Measurements from ENCODE around the gene ZNF92.
"Not testable (repeated sequence)": the region's sequence is repeated elsewhere in the genome, so short reads cannot be mapped to it uniquely, and the experiment has no call there.

Gene ZNF92

DNA sequence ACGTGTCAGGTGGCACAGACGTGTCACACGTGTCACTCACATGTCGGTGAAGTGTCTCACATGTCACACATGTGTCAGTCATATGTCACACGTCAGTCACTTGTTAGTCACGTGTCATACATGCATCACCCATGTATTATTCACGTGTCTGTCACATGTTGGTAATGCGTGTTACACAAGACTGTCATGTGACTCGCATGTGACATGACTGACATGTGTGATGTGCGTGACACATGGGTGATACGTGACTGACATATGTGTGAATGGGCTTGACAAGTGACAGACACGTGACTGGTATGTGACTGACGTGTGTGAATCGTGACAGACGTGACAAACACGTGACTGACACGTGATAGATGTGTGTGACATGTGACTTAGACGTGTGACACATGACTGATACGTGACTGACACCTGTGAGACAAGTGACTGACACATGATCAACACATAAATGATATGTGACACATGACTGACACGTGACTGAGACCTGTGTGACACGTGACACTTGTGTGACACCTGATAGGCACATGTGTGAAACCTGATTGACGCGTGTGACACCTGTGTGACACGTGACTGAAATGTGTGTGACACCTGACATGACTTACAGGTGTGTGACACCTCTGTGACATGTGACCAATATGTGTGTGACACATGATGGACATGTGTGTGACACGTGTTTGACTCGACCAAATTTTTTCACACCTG, 56.1 kb downstream of the ZNF92 start:
- no peak for DNase-seq

DNA sequence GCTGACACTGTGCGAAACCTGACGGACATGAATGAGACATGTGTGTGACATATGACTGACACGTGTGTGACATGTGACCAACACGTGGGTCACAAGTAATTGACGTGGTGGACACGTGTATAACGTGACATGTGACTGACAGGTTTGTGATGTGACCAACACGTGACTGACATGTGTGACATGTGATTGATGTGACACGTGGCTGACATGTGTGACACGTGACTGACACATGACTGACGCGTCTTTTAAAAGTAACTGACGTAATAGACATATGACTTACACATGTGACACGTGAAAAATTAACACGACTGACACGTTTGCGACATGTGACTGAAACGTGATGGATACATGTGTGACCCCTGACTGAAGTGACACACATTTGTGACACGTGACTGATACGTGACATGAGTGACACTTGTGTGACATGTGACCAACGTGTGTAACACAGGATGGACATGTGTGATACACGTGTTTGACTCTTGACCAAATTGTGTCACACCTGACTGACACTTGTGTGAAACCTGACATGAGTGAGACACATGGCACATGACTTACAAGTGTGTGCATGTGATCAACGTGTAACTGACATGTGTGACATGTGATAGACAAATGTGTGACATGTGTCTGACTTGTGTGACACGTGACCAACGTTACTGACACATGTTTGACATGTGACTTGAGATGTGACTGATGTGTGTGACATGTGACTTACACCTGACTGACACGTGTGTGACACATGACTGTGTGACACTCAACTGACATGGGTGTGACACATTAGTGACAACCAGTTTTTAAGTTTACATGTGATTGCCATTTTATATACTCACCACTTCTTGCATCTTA, 56.9 kb downstream of the ZNF92 start:
- no peak for DNase-seq

DNA sequence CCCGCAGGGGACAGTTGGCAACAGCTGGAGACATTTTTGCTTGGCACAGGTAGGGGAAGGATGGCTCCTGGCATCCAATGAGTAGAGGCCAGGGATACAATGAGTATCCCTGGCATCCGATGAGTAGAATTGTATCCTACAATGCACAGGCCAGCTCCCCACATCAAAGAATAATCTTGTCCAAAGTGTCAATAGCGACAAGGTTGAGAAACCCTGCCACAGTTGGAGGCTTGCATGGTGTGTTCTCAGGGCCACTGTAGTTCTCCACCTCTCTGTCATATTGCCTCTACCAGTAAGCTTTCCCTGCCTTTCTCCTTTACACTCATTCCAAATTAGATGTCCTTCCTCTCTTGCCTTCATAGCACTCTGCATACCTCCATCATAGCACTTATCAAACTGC, 60.7 kb downstream of the ZNF92 start:
- no peak for DNase-seq

DNA sequence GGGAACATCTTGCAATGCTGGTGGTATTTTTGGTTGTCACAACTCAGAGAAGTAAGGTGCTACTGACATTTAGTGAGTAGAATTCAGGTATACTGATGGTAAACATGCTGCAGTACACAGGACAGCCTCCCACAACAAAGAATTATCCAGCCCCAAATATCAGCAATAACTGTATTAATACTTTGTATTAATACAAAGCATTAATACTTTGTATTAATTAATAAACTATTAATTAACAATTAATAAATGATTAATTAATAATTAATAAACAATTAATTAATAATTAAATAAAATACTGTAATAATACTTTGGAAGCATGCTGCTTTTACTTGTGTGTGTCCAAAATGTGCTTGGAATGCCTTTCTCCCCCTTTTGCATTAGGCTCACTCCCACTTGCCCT, 62.5 kb downstream of the ZNF92 start:
- DNase-seq = no peak

DNA sequence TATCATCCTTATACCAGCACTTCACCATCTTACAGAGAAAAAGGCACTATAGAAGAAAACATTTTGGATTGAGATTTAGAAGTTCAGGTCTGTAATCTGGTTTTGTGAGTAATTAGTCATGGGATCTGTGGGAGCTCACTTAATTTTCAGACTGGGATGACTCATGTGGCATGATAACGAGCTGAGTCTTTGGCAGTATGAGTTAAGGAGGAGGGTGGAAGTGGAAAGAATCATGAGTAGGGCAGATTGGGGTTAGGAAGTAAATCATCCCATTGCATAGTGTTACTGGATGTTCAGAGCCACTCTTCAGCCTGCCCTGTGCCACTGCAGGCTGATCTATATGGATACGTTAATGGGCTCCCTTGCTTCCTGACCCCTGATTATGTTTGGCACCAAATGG, 64.9 kb downstream of the ZNF92 start:
- DNase-seq = no peak

DNA sequence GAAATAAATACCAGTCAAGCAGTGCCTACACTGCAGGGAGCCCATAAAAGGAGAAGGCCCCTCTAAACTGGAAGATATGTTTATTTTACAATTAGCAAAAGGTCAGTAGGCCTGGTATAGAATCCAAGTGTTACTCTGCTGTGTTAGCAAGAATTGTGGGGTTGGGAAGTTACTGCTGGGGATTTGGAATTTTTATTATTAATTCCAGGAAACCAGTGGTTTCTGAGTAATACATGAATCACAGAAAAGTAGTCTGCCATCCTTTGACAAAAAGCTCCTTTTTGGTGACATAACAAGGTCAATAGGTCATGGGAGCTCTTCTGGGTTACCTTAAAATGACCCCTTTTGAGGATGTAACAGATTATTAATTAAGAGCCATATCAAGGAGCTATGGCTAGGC, 67.4 kb downstream of the ZNF92 start:
- DNase-seq = peak; percentile 33

DNA sequence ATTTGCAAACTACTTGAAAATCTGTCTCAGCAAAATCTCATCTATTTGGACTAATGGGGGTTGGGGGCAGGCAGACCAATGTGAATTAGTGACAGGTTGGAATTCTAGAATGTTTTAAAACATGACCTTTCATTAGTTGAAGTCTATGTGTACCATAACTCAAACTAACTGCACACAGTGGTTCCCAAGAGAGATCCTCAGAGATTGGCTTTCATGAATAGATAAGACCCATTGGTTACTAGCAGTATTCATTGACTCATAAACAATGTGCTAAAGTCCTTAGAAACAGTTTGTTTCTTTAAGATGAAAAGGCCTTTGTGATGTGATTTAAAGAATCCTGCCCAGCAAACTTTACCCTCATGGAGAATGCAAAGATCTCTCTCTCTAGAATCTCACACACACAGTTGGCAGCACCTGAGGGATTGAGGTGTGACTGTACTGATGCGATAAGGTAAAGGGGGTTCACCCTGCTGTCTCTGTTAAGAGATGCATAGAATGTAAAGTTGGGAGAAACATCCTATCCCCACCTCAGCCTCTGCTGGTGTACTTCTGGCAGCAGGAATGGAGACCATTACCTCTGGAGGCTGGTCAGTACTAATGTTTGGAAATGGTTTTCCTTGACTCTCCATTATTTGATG, 70.7 kb downstream of the ZNF92 start:
- DNase-seq = no peak

DNA sequence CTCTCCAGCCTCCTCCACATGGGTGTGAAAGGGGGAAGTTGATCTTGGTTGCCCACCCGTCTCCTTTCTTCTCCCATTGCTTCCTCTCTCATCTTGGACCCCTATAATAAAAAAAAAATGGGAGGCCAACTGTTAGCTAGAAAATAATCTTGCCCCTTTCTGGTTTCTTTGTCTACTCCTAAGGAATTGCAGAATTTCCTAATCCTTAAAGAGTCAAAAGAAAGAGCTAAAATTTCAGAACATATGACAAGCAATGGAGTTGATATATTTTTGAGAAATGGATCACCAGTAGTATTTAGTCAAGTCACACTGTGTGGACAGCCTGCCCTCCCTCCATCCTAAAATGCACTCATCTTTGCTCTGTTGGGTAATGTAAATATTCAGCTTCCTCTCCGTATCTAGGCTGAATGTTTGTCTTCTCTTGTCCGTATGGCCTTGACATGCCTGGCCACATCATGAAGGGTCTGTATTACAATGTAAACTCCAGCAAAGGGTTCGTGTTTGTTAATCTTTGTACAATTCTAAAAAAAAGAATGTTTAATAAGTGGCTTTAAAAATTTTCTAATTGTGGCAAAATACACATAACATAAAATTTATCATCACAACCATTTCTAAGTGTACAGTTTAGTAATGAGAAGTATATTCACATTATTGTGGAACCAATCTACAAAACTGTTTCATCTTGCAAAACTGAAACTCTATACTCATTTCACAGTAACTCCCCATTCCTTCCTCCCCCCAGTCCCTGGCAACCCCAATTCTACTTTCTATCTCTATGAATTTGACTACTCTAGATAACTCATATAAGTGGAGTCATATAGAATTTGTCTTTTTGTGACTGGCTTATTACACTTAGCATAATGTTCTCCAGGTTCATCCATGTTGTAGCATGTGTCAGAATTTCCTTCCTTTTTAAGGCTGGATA, 71.5 kb downstream of the ZNF92 start:
- no peak for DNase-seq

DNA sequence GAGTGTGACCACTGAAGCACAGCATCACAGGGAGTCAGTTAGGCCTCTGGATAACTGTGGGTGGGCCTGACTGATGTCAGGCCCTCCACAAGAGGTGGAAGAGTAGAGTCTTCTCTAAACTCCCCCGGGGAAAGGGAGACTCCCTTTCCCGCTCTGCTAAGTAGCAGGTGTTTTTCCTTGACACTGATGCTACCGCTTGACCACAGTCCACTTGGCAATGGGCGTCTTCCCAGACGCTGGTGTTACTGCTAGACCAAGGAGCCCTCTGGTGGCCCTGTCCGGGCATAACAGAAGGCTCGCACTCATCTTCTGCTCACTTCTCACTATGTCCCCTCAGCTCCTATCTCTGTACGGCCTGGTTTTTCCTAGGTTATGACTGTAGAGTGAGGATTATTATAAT, 73.4 kb downstream of the ZNF92 start:
- DNase-seq = not testable (repeated sequence)

DNA sequence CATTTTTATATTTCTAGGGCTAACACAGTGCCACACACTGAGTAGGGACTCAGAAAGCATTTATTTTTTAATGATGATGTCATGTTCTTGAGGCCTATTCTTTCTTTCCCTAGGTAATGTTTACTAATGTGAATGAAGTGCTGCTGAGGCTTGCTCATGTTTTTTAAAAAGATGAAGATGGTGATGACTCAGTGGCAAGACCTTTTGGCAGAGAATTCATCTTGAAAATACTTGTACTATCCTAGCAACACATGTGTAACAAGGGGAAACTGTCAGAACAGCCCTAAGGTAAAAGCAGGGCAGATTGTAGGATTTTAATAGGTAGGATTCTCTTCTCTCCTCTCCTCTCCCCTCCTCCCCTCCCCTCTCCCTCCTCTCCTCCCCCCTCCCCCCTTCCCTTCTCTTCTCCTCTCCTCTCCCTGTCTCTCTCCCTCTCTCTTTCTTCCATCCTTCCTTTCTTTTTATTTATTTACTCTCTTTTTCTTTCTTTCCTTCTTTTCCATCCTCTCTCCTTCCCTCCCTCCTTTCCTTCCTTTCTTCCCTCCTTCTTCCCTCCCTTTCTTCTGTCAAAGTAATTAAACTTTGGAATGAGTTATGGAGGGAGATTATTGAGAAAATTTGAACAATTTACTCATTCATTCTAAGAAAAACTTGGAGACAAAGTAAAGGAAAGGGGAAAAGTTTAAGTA, 75.3 kb downstream of the ZNF92 start:
- DNase-seq = no peak

DNA sequence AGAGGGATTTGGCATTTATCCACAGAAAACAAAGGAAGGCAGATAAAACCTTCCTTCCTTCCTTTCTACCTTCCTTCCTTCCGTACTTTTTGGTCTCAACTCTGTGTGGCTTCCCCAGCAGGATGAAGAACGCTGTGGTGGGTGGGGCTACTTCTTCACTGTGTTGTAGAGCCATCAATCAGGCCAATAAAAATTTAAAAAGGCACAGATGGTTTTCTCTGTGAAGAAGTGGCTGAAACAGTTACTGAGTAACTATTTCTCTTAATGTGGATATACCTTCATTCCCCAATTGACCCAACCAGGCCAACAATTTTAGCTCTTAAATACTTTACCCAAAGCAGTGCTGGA, 75.8 kb downstream of the ZNF92 start:
- no peak for DNase-seq
